ENCODE results near the gene CLEC11A. TPM values are rescaled to one million over a fixed set of nuclear protein-coding genes. Genes with fewer than 3 reads are reported as not detected.

Gene CLEC11A
- total and polyA plus RNA-seq, 9 of the 15 experiments (the other 6 are each of a cell fraction or from before 2014, with no cell fraction given), result 0.39 to 43.9 (median 3.4) TPM

- TF ChIP-seq NFE2L1 (tag; IDR thresholded peaks at IDR 0.05; ENCODE audit: borderline replicate concordance, low read depth) (no peak), POU5F1 (IDR thresholded peaks at IDR 0.05; ENCODE audit: borderline replicate concordance, low read depth, low read length, partially characterized antibody) (no peak), FOXJ3 (CRISPR knock-in tag; IDR thresholded peaks at IDR 0.05) (no peak), SPI1 (IDR thresholded peaks at IDR 0.05; ENCODE audit: borderline replicate concordance, low read depth, low read length) (no peak), NKRF (IDR thresholded peaks at IDR 0.05; ENCODE audit: borderline replicate concordance) (no peak), ZBTB9 (CRISPR knock-in tag; IDR thresholded peaks at IDR 0.05) (no peak), ID3 (CRISPR knock-in tag; IDR thresholded peaks at IDR 0.05) (no peak), ID3 (tag; IDR thresholded peaks at IDR 0.05) (no peak), ZNF3 (CRISPR knock-in tag; IDR thresholded peaks at IDR 0.05) (no peak), FOXK1 (CRISPR knock-in tag; IDR thresholded peaks at IDR 0.05; ENCODE audit: borderline replicate concordance) (no peak), PTRF (tag; IDR thresholded peaks at IDR 0.05) (no peak), IRF9 (tag; IDR thresholded peaks at IDR 0.05) (no peak), U2AF1 (optimal IDR thresholded peaks at IDR 0.05; ENCODE audit: low read depth, low read length) (no peak), ZNF695 (CRISPR knock-in tag; IDR thresholded peaks at IDR 0.05) (no peak), FOSL1 (tag; conservative IDR thresholded peaks at IDR 0.05) (peak; percentile 51; the same call in 1 of the 2 replicates), ZNF511 (CRISPR knock-in tag; IDR thresholded peaks at IDR 0.05) (no peak), VEZF1 (CRISPR knock-in tag; IDR thresholded peaks at IDR 0.05) (peak; percentile 51), SAP30 (IDR thresholded peaks at IDR 0.05; ENCODE audit: borderline replicate concordance, insufficient read depth, low read depth, low read length, poor library complexity, severe bottlenecking) (no peak), SP2 (IDR thresholded peaks at IDR 0.05; ENCODE audit: extremely low read depth, low read depth, low read length, poor library complexity, severe bottlenecking) (no peak)
Observed at GRCh38 chr19:50705422-50706019, 17.6 kb upstream of the CLEC11A start (continued).
